Measurements from ENCODE around the gene SCG5. TPM values are rescaled to one million over a fixed set of nuclear protein-coding genes. Genes with fewer than 3 reads are reported as not detected.
"Not testable (repeated sequence)": the region's sequence is repeated elsewhere in the genome, so short reads cannot be mapped to it uniquely, and the experiment has no call there.

The SCG5 gene
- total RNA-seq (2022) (4.0 and 7.4 TPM in 2 replicates), Bru-seq, nascent RNA (percentile 53 among the genes with signal in this experiment), BruChase-seq, experiment 1, labeled RNA remaining after a 6-hour chase (percentile 63 among the genes with signal in this experiment), BruChase-seq, experiment 2, labeled RNA remaining after a 2-hour chase (percentile 64 among the genes with signal in this experiment)
- long read RNA-seq, transcript SCG5-205 (3 exons, 867 nt): major isoform, 8 of 10 reads
- long read RNA-seq, partial matches to known transcripts: 1 of 10 reads
- long read RNA-seq, other reads (novel, unspliced or antisense): 1 of 10 reads

- BruUV-seq (replicated peaks): no TSS peak
- ChIA-PET POLR2A (no interaction called here), CTCF (interaction anchor here (0.5 kb wide), 1 partner anchor 295 kb away, joined by 3 read pairs; no protein-coding TSS in a partner anchor)
- H3K27me3 Mint-ChIP-seq (ENCODE audit: insufficient read depth, unreplicated experiment): no peaks in the 10 kb centered on the region
- H3K4me1 Mint-ChIP-seq (ENCODE audit: insufficient read depth, unreplicated experiment): no peaks in the 10 kb centered on the region
- no peak for TF ChIP-seq CTCF (IDR thresholded peaks at IDR 0.05; ENCODE audit: unreplicated experiment)
- intact Hi-C loops (cut with micrococcal nuclease): no loop called here
- H3K4me3 Mint-ChIP-seq (ENCODE audit: unreplicated experiment): no peak within 1 kb of the TSS
- no peak within 1 kb of the TSS for H3K27ac Mint-ChIP-seq (ENCODE audit: low read depth, unreplicated experiment)
- no peak for DNase-seq (ENCODE audit: unreplicated experiment)
- H3K9me3 Mint-ChIP-seq (ENCODE audit: unreplicated experiment): no peaks in the 10 kb centered on the region
- H3K36me3 Mint-ChIP-seq (ENCODE audit: insufficient read depth, unreplicated experiment): peaks cover 6% of the 10 kb centered on the region
Observed at GRCh38 chr15:32641517-32642059, at the start of gene SCG5. SCG5 (plus strand) TSS chr15:32641710; CDS start chr15:32643593, 1,883 bp downstream.

- H3K4me3 Mint-ChIP-seq (ENCODE audit: unreplicated experiment); H3K27me3 Mint-ChIP-seq (ENCODE audit: insufficient read depth, unreplicated experiment); H3K36me3 Mint-ChIP-seq (ENCODE audit: insufficient read depth, unreplicated experiment); H3K27ac Mint-ChIP-seq (ENCODE audit: low read depth, unreplicated experiment); DNase-seq (ENCODE audit: unreplicated experiment); BruUV-seq (replicated peaks); intact Hi-C loops (cut with micrococcal nuclease); H3K9me3 Mint-ChIP-seq (ENCODE audit: unreplicated experiment); CTCF ChIA-PET; POLR2A ChIA-PET; H3K4me1 Mint-ChIP-seq (ENCODE audit: insufficient read depth, unreplicated experiment): not testable (repeated sequence)
Observed at GRCh38 chr15:32593151-32593550, 48.4 kb upstream of the SCG5 start, which contains the start of gene GOLGA8N. GOLGA8N (plus strand) TSS chr15:32593456.

GRCh38 chr15:32609518-32609917 lies 32.0 kb upstream of the SCG5 start:
- CTCF ChIA-PET: interaction anchor here (1.2 kb wide), 1 partner anchor 326 kb away, joined by 3 read pairs; no protein-coding TSS in a partner anchor
- H3K9me3 Mint-ChIP-seq (ENCODE audit: unreplicated experiment); BruUV-seq (replicated peaks); POLR2A ChIA-PET; H3K27me3 Mint-ChIP-seq (ENCODE audit: insufficient read depth, unreplicated experiment); H3K4me3 Mint-ChIP-seq (ENCODE audit: unreplicated experiment); H3K36me3 Mint-ChIP-seq (ENCODE audit: insufficient read depth, unreplicated experiment); H3K4me1 Mint-ChIP-seq (ENCODE audit: insufficient read depth, unreplicated experiment); DNase-seq (ENCODE audit: unreplicated experiment); intact Hi-C loops (cut with micrococcal nuclease); H3K27ac Mint-ChIP-seq (ENCODE audit: low read depth, unreplicated experiment): not testable (repeated sequence)

- intact Hi-C loops (cut with micrococcal nuclease); H3K4me3 Mint-ChIP-seq (ENCODE audit: unreplicated experiment); POLR2A ChIA-PET; H3K27ac Mint-ChIP-seq (ENCODE audit: low read depth, unreplicated experiment); H3K36me3 Mint-ChIP-seq (ENCODE audit: insufficient read depth, unreplicated experiment); BruUV-seq (replicated peaks); H3K4me1 Mint-ChIP-seq (ENCODE audit: insufficient read depth, unreplicated experiment); H3K27me3 Mint-ChIP-seq (ENCODE audit: insufficient read depth, unreplicated experiment); CTCF ChIA-PET; H3K9me3 Mint-ChIP-seq (ENCODE audit: unreplicated experiment): not testable (repeated sequence)
- DNase-seq (ENCODE audit: unreplicated experiment): peak; percentile 29
- TF ChIP-seq CTCF (IDR thresholded peaks at IDR 0.05; ENCODE audit: unreplicated experiment): peak; percentile 8
Observed at GRCh38 chr15:32610719-32611118, 30.8 kb upstream of the SCG5 start.

GRCh38 chr15:32614712-32615050 lies 26.8 kb upstream of the SCG5 start:
- H3K27me3 Mint-ChIP-seq (ENCODE audit: insufficient read depth, unreplicated experiment); DNase-seq (ENCODE audit: unreplicated experiment); CTCF ChIA-PET; intact Hi-C loops (cut with micrococcal nuclease); H3K4me1 Mint-ChIP-seq (ENCODE audit: insufficient read depth, unreplicated experiment); H3K9me3 Mint-ChIP-seq (ENCODE audit: unreplicated experiment): not testable (repeated sequence)
- Mint-ChIP-seq H3K27ac (ENCODE audit: low read depth, unreplicated experiment) (peak overlapping the region; percentile 87), H3K4me3 (ENCODE audit: unreplicated experiment) (peak overlapping the region; percentile 90), H3K36me3 (ENCODE audit: insufficient read depth, unreplicated experiment) (peaks cover 14% of the 10 kb centered on the region)
- POLR2A ChIA-PET: interaction anchor here (0.6 to 1.0 kb wide), 2 partner anchors 29 to 1721 kb away, joined by 3 read pairs; no protein-coding TSS in a partner anchor
- BruUV-seq (replicated peaks): TSS peak; percentile 86

GRCh38 chr15:32615051-32615870 lies 26.2 kb upstream of the SCG5 start, which contains the start of gene ARHGAP11A:
ARHGAP11A (plus strand) TSS chr15:32615504; CDS start chr15:32616212, 708 bp downstream.
- H3K27me3 Mint-ChIP-seq (ENCODE audit: insufficient read depth, unreplicated experiment); intact Hi-C loops (cut with micrococcal nuclease); H3K9me3 Mint-ChIP-seq (ENCODE audit: unreplicated experiment); H3K4me1 Mint-ChIP-seq (ENCODE audit: insufficient read depth, unreplicated experiment); CTCF ChIA-PET; BruUV-seq (replicated peaks): not testable (repeated sequence)
- POLR2A ChIA-PET: interaction anchor here (0.5 to 1.0 kb wide), 3 partner anchors 29 to 1988 kb away, joined by 3 to 4 read pairs (median 3); no protein-coding TSS in a partner anchor
- peak within 1 kb of the TSS; percentile 87 for H3K27ac Mint-ChIP-seq (ENCODE audit: low read depth, unreplicated experiment)
- peaks cover 14% of the 10 kb centered on the region for H3K36me3 Mint-ChIP-seq (ENCODE audit: insufficient read depth, unreplicated experiment)
- H3K4me3 Mint-ChIP-seq (ENCODE audit: unreplicated experiment): peak within 1 kb of the TSS; percentile 90
- DNase-seq (ENCODE audit: unreplicated experiment): peak; percentile 92

GRCh38 chr15:32615871-32616426 lies 25.6 kb upstream of the SCG5 start:
- H3K36me3 Mint-ChIP-seq (ENCODE audit: insufficient read depth, unreplicated experiment): peaks cover 14% of the 10 kb centered on the region
- H3K27me3 Mint-ChIP-seq (ENCODE audit: insufficient read depth, unreplicated experiment); CTCF ChIA-PET; H3K9me3 Mint-ChIP-seq (ENCODE audit: unreplicated experiment); H3K4me1 Mint-ChIP-seq (ENCODE audit: insufficient read depth, unreplicated experiment); intact Hi-C loops (cut with micrococcal nuclease): not testable (repeated sequence)
- H3K4me3 Mint-ChIP-seq (ENCODE audit: unreplicated experiment): peak overlapping the region; percentile 90
- BruUV-seq (replicated peaks): TSS peak; percentile 52
- POLR2A ChIA-PET: interaction anchor here (0.5 to 1.0 kb wide), 2 partner anchors 28 to 1988 kb away, joined by 3 to 4 read pairs; no protein-coding TSS in a partner anchor
- peak; percentile 22 for DNase-seq (ENCODE audit: unreplicated experiment)
- H3K27ac Mint-ChIP-seq (ENCODE audit: low read depth, unreplicated experiment): peak overlapping the region; percentile 87
